H1 (cell line): ENCODE data around the gene SLC25A17. TPM values are rescaled to one million over a fixed set of nuclear protein-coding genes. Genes with fewer than 3 reads are reported as not detected.

ENCODE experiments used
- CTCF ChIA-PET: fragments of 300-600 bp; sonication (Branson Sonifier 250); formaldehyde crosslinking; loops from one replicate; lab custom pipeline; 2021; ENCODE audit not compliant: partially characterized antibody; lab: Charles Lee
- POLR2A ChIA-PET: fragments of 300-600 bp; sonication (Branson Sonifier 250); formaldehyde crosslinking; loops from one replicate; lab custom pipeline; 2021; ENCODE audit warnings: inconsistent platforms; ENCODE audit not compliant: partially characterized antibody; lab: Charles Lee
- DNase-seq, 2 experiments: peaks; one replicate each; pipeline versions ENCODE4 v3.0.0 to v3.0.0-alpha.2; 2010 to 2022; ENCODE audit warnings: low spot score in 2 of 2, low read depth in 1 of 2, mixed read lengths in 1 of 2
- FAIRE-seq: peaks from 2 replicates; lab custom pipeline; 2011; peaks lifted over from hg19 to GRCh38; lab: Jason Lieb, UNC
- H2AFZ ChIP-seq: 2 replicates; pipeline ENCODE4 v1.8.1; 2012; ENCODE audit warnings: low read length, inconsistent platforms
- H2AK5ac ChIP-seq: 2 replicates; pipeline ENCODE4 v1.6.1; 2013; ENCODE audit warnings: low read depth, low read length
- H2BK120ac ChIP-seq: replicated peaks from 2 replicates; pipeline ENCODE3; 2013; ENCODE audit warnings: low read depth, low read length, inconsistent platforms
- H2BK12ac ChIP-seq: 2 replicates; pipeline ENCODE4 v1.6.1; 2013; ENCODE audit warnings: low read depth, low read length
- H2BK15ac ChIP-seq: 2 replicates; pipeline ENCODE4 v1.6.1; 2013; ENCODE audit warnings: low read length
- H2BK20ac ChIP-seq: 2 replicates; pipeline ENCODE4 v1.6.1; 2013; ENCODE audit warnings: low read length
- H2BK5ac ChIP-seq: 2 replicates; pipeline ENCODE4 v1.6.1; 2013; ENCODE audit warnings: low read depth, low read length
- H3K14ac ChIP-seq: 2 replicates; pipeline ENCODE4 v1.6.1; 2013; ENCODE audit warnings: inconsistent platforms; ENCODE audit not compliant: insufficient read length
- H3K18ac ChIP-seq: 2 replicates; pipeline ENCODE4 v1.6.1; 2013; ENCODE audit warnings: low read length; ENCODE audit errors: extremely low read depth
- H3K23ac ChIP-seq: 2 replicates; pipeline ENCODE4 v1.6.1; 2013; ENCODE audit warnings: inconsistent platforms; ENCODE audit not compliant: insufficient read length
- H3K23me2 ChIP-seq: 2 replicates; pipeline ENCODE4 v1.6.1; 2013; ENCODE audit warnings: low read depth, low read length
- H3K27ac ChIP-seq: 2 replicates; pipeline ENCODE4 v1.6.1; 2011; ENCODE audit warnings: low read depth, low read length, inconsistent platforms
- H3K27me3 ChIP-seq, 4 experiments: replicated peaks in 1 of 4; 1 replicate in 1 of 4; 2 replicates in 3 of 4; pipeline versions ENCODE4 v1.6.1 to v1.8.1; 2011 to 2013; ENCODE audit warnings: low read length in 3 of 4, mild to moderate bottlenecking in 3 of 4, inconsistent platforms in 2 of 4, mixed read lengths in 2 of 4, moderate library complexity in 1 of 4; ENCODE audit not compliant: control insufficient read depth in 3 of 4, insufficient read depth in 3 of 4; ENCODE audit errors: extremely low read depth in 1 of 4
- H3K36me3 ChIP-seq, 4 experiments: 2 replicates each; pipeline versions ENCODE4 v1.6.1 to v1.8.1; 2011 to 2013; ENCODE audit warnings: mild to moderate bottlenecking in 4 of 4, low read length in 3 of 4, moderate library complexity in 2 of 4, control low read depth in 1 of 4, inconsistent platforms in 1 of 4; ENCODE audit not compliant: insufficient read depth in 4 of 4, control insufficient read depth in 2 of 4
- H3K4ac ChIP-seq: replicated peaks from 2 replicates; pipeline ENCODE3; 2013; ENCODE audit warnings: low read length, low read depth, mixed read lengths, inconsistent platforms; ENCODE audit not compliant: insufficient read length
- H3K4me1 ChIP-seq, 4 experiments: replicated peaks in 1 of 4; 1 replicate in 1 of 4; 2 replicates in 3 of 4; pipeline versions ENCODE4 v1.6.1 to v1.8.1; 2011 to 2013; ENCODE audit warnings: low read length in 3 of 4, inconsistent platforms in 2 of 4, mixed read lengths in 1 of 4; ENCODE audit not compliant: insufficient read depth in 4 of 4, control insufficient read depth in 3 of 4
- H3K4me2 ChIP-seq, 2 experiments: 2 replicates each; pipeline versions ENCODE4 v1.6.1 to v1.8.1; 2011 to 2013; ENCODE audit warnings: low read depth in 2 of 2, low read length in 2 of 2, control low read depth in 1 of 2, inconsistent platforms in 1 of 2, mild to moderate bottlenecking in 1 of 2; ENCODE audit not compliant: insufficient read depth in 1 of 2
- H3K4me3 ChIP-seq, 4 experiments: fragments of 200-600, 300-600 bp in 1 of 4; sonication (generic), shearing (Covaris generic), sonication (Bioruptor Twin) in 1 of 4; 2 replicates each; pipeline versions ENCODE4 v1.5.1 to v1.8.1; 2011 to 2016; ENCODE audit warnings: low read length in 4 of 4, low read depth in 3 of 4, control low read depth in 2 of 4, inconsistent platforms in 2 of 4, mild to moderate bottlenecking in 2 of 4, mixed read lengths in 1 of 4, moderate library complexity in 1 of 4; ENCODE audit not compliant: insufficient read depth in 2 of 4; ENCODE audit errors: extremely low read depth in 1 of 4
- H3K56ac ChIP-seq: replicated peaks from 2 replicates; pipeline ENCODE3; 2013; ENCODE audit warnings: low read depth, mild to moderate bottlenecking, mixed read lengths, low read length, inconsistent platforms; ENCODE audit not compliant: insufficient read length
- H3K79me1 ChIP-seq: 2 replicates; pipeline ENCODE4 v1.6.1; 2013; ENCODE audit warnings: low read depth, low read length, control low read depth
- H3K79me2 ChIP-seq, 2 experiments: 2 replicates each; pipeline versions ENCODE4 v1.6.1 to v1.8.1; 2012 to 2013; ENCODE audit warnings: low read length in 2 of 2, mild to moderate bottlenecking in 2 of 2, inconsistent platforms in 1 of 2; ENCODE audit not compliant: insufficient read depth in 2 of 2, control insufficient read depth in 1 of 2
- H3K9ac ChIP-seq, 4 experiments: replicated peaks in 1 of 4; 1 replicate in 1 of 4; 2 replicates in 3 of 4; pipeline versions ENCODE4 v1.6.1 to v1.8.1; 2011 to 2013; ENCODE audit warnings: low read depth in 3 of 4, low read length in 3 of 4, control low read depth in 2 of 4, mild to moderate bottlenecking in 2 of 4, moderate library complexity in 2 of 4, inconsistent platforms in 1 of 4; ENCODE audit errors: extremely low read depth in 1 of 4
- H3K9me3 ChIP-seq, 2 experiments: 2 replicates each; pipeline versions ENCODE4 v1.6.1 to v1.8.1; 2012 to 2013; ENCODE audit warnings: mild to moderate bottlenecking in 2 of 2, moderate library complexity in 2 of 2, control low read depth in 1 of 2, inconsistent platforms in 1 of 2, low read depth in 1 of 2, low read length in 1 of 2, mixed read lengths in 1 of 2; ENCODE audit not compliant: insufficient read depth in 2 of 2
- H4K20me1 ChIP-seq, 2 experiments: replicated peaks in 1 of 2; 2 replicates each; pipeline versions ENCODE3 to v1.8.1; 2011 to 2013; ENCODE audit warnings: inconsistent platforms in 2 of 2, low read length in 2 of 2, mild to moderate bottlenecking in 1 of 2; ENCODE audit not compliant: insufficient read depth in 2 of 2, control insufficient read depth in 1 of 2
- H4K5ac ChIP-seq: 2 replicates; pipeline ENCODE4 v1.6.1; 2013; ENCODE audit warnings: low read length, low read depth, mixed read lengths, inconsistent platforms; ENCODE audit not compliant: insufficient read length
- H4K8ac ChIP-seq: 2 replicates; pipeline ENCODE4 v1.8.0; 2013; ENCODE audit warnings: mild to moderate bottlenecking, moderate library complexity, low read length, inconsistent platforms; ENCODE audit not compliant: insufficient read depth; ENCODE audit errors: extremely low read depth
- H4K91ac ChIP-seq: replicated peaks from 2 replicates; pipeline ENCODE3; 2013; ENCODE audit warnings: low read length, mixed read lengths, inconsistent platforms; ENCODE audit not compliant: insufficient read length
- CBX8 ChIP-seq: fragments of 300-800, 300-1000 bp; sonication (generic); IDR thresholded peaks from 2 replicates; pipeline ENCODE4 v1.7.1; 2016; ENCODE audit warnings: low read depth, low read length, borderline replicate concordance
- WGBS, 2 experiments: shearing (Covaris generic) in 1 of 2; methylation state at CpG; one replicate each; pipeline versions ENCODE4 v1.1.6 to v1.1.7; 2013 to 2015; ENCODE audit warnings: low lambda C conversion rate in 2 of 2, mixed read lengths in 2 of 2, inconsistent platforms in 1 of 2, low coverage in 1 of 2, missing lambda C conversion rate in 1 of 2; ENCODE audit not compliant: insufficient replicate concordance in 2 of 2, insufficient coverage in 1 of 2, insufficient read length in 1 of 2; ENCODE audit errors: extremely low coverage in 1 of 2, missing lambda C conversion rate in 1 of 2; 5-methylcytosine and 5-hydroxymethylcytosine counted together
- polyA plus RNA-seq, 7 experiments: library from polyadenylated mRNA; depleted of rRNA in 3 of 7; stranded (reverse) in 5 of 7; unstranded in 2 of 7; fragments of >200 nt in 5 of 7; fragments of 200-250 nt in 2 of 7; gene quantifications; 1 replicate in 5 of 7; 2 replicates in 1 of 7; 4 replicates in 1 of 7; pipeline versions ENCODE4 v1.2.1 to v1.2.3, GENCODE V29; 2011 to 2013; ENCODE audit warnings: missing spikeins in 2 of 7, mixed read lengths in 2 of 7
- total RNA-seq: library from RNA; stranded (reverse); fragmentation: NEBNext Ultra II Directional; extraction: Animal tissue kit (Norgen Biotek cat#: 25700); gene quantifications from 2 replicates; pipeline ENCODE4 v1.2.1, GENCODE V29; 2021

The SLC25A17 gene
- total and polyA plus RNA-seq, 2 of the 8 experiments (the other 6 are each of a cell fraction or from before 2014, with no cell fraction given): 17.9 to 40.4 TPM

DNA sequence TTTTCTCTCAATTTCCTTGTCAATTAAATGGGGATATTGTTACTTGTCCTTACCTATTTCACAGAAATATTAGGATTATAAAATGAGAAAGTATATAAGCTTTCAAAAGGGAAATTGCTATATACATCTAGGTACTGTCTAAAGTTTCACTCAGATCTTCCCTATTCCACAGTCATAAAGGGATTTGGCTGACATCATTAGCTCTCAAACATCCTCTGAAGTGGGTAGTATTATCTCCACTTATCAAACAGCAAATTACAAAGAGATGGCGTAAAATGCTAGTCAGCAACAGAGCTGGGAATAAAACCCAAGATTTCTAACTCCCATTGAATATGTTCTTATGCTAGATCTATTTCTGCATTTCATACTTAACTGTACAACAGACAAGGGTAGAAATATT, 50.9 kb downstream of the SLC25A17 start:
- Histone ChIP-seq H3K4me3 (no peak overlapping the region), H2BK5ac (no peak overlapping the region), H3K4me1 (no peaks in the 10 kb centered on the region), H3K14ac (no peak overlapping the region), H3K23ac (no peak overlapping the region), H3K36me3 (peaks cover 8 to 31% (median 25%) of the 10 kb centered on the region in 4 experiments; a peak in 7 of 8 replicates), H4K91ac (no peak overlapping the region), H3K79me2 (no peaks in the 10 kb centered on the region), H3K79me1 (no peaks in the 10 kb centered on the region), H3K23me2 (no peaks in the 10 kb centered on the region), H4K5ac (no peak overlapping the region), H2BK12ac (no peak overlapping the region), H2BK120ac (no peak overlapping the region), H3K9ac (no peak overlapping the region), H4K20me1 (no peaks in the 10 kb centered on the region), H2BK20ac (no peak overlapping the region), H2AK5ac (no peak overlapping the region), H3K4me2 (no peak overlapping the region), H2BK15ac (no peak overlapping the region), H3K4ac (no peak overlapping the region), H3K27ac (no peak overlapping the region), H3K18ac (no peak overlapping the region), H3K9me3 (no peaks in the 10 kb centered on the region), H2AFZ (no peak overlapping the region), H3K56ac (no peak overlapping the region), H3K27me3 (no peaks in the 10 kb centered on the region), H4K8ac (no peak overlapping the region)
- no peak for TF ChIP-seq CBX8
- ChIA-PET CTCF (interaction anchor here (0.6 to 1.1 kb wide), 3 partner anchors 37 to 576 kb away, joined by 3 read pairs; no protein-coding TSS in a partner anchor), POLR2A (interaction anchor here (1.0 kb wide), 1 partner anchor 27 kb away, joined by 3 read pairs; no protein-coding TSS in a partner anchor)
- DNase-seq (no peak), FAIRE-seq (no peak)
- 79% methylated on average over 1 of the region's 1 CpG; no CpG with 5 or more reads in 1 of the 2 experiments for WGBS, 2 experiments
